HL-60 (cell line): Measurements from ENCODE around the gene FGFBP3.
A peak's percentile ranks its signal among the peaks of the same experiment; 100 is the strongest.

Source experiments
- DNase-seq, 2 experiments: peaks; one replicate each; pipeline ENCODE4 v3.0.0-alpha.2; 2010 to 2020; ENCODE audit warnings: low read depth in 1 of 2, low spot score in 1 of 2
- H3K27ac ChIP-seq: fragments of 250-450 bp; sonication (Bioruptor Pico); replicated peaks from 2 replicates; pipeline ENCODE4 v1.5.1; 2020; ENCODE audit warnings: mild to moderate bottlenecking, moderate library complexity
- H3K27me3 ChIP-seq: fragments of 250-450 bp; sonication (Bioruptor Pico); 2 replicates; pipeline ENCODE4 v1.5.1; 2021; ENCODE audit warnings: mild to moderate bottlenecking, moderate library complexity; ENCODE audit not compliant: insufficient read depth, poor library complexity, severe bottlenecking
- H3K4me3 ChIP-seq: replicated peaks from 2 replicates; pipeline ENCODE4 v1.5.1; 2011; ENCODE audit warnings: mild to moderate bottlenecking, control low read depth, low read length; ENCODE audit not compliant: insufficient read depth
- CTCF ChIP-seq: IDR thresholded peaks from one replicate; pipeline ENCODE4 v1.5.1; 2011; ENCODE audit warnings: low read length, control low read depth, inconsistent platforms; ENCODE audit not compliant: insufficient read depth
- GABPA ChIP-seq: IDR thresholded peaks from 2 replicates; pipeline ENCODE4 v1.6.1; 2012; ENCODE audit warnings: low read depth
- POLR2AphosphoS5 ChIP-seq: IDR thresholded peaks from 2 replicates; pipeline ENCODE4 v1.6.1; 2012; ENCODE audit warnings: low read depth
- REST ChIP-seq: IDR thresholded peaks from 2 replicates; pipeline ENCODE4 v1.6.1; 2012; ENCODE audit warnings: low read depth; ENCODE audit not compliant: insufficient replicate concordance
- SPI1 ChIP-seq: IDR thresholded peaks from 2 replicates; pipeline ENCODE4 v1.6.1; 2012; ENCODE audit warnings: low read depth, mild to moderate bottlenecking, borderline replicate concordance

The FGFBP3 gene

GRCh38 chr10:91925022-91925320 is 15.7 kb upstream of the FGFBP3 start:
- DNase-seq = no peak
- TF ChIP-seq CTCF (no peak), POLR2AphosphoS5 (no peak), REST (no peak)
- peak overlapping the region; percentile 63 for H3K4me3 ChIP-seq
- H3K27me3 ChIP-seq = no peaks in the 10 kb centered on the region
- H3K27ac ChIP-seq = no peak overlapping the region

GRCh38 chr10:91924212-91925021 is 15.1 kb upstream of the FGFBP3 start:
- Histone ChIP-seq H3K4me3 (peak overlapping the region; percentile 63), H3K27ac (peak overlapping the region; percentile 83), H3K27me3 (no peaks in the 10 kb centered on the region)
- no peak for DNase-seq
- TF ChIP-seq POLR2AphosphoS5 = no peak

- H3K27ac ChIP-seq = peak within 1 kb of the TSS; percentile 83
- peak; percentile 67 for TF ChIP-seq GABPA
- no peak for TF ChIP-seq CTCF
- TF ChIP-seq POLR2AphosphoS5 = peak; percentile 94
- no peak for TF ChIP-seq SPI1
- TF ChIP-seq REST = peak; percentile 57
- peak; percentile 82 to 93 for DNase-seq
- peak within 1 kb of the TSS; percentile 63 for H3K4me3 ChIP-seq
- H3K27me3 ChIP-seq = no peaks in the 10 kb centered on the region
These were observed 14.3 kb upstream of the FGFBP3 start, which contains the start of gene BTAF1 for GRCh38 chr10:91923371-91924211. BTAF1 (plus strand) TSS chr10:91923770; CDS start chr10:91924077, 307 bp downstream.

- DNase-seq = no peak
- Histone ChIP-seq H3K27ac (no peak overlapping the region), H3K4me3 (no peak overlapping the region), H3K27me3 (no peaks in the 10 kb centered on the region)
- TF ChIP-seq GABPA (no peak), CTCF (no peak), SPI1 (no peak), REST (no peak), POLR2AphosphoS5 (no peak)
These were observed 10.4 kb upstream of the FGFBP3 start for GRCh38 chr10:91919651-91920050.
